Limb (tissue), 2 donors: ENCODE measurements around the gene KASH5.

Experiments
- DNase-seq, 2 donors: peaks; one replicate each; pipeline ENCODE4 v3.0.0-alpha.2; 2016; ENCODE audit errors: extremely low spot score in 2 of 2

KASH5 gene

DNA sequence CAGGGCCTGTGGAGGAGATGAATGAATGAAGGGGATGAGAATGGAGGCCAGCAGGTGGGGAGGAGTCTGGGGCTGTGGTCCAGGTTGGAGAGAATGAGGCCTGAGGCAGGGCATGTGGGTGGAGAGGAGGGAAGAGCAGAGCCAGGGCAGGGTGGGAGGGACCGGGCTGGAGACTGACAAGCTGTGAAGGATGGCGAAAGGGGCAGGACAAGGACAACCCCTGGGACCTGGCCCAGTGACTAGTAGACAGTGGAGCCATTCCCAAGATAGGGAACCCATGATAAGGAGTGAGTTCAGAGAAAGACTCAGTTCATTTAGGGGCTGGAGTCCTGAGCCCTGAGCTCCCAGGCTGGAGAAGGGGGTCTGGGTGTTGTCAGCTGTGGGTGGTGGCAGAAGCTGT, 32.2 kb downstream of the KASH5 start:
- DNase-seq = no peak

DNA sequence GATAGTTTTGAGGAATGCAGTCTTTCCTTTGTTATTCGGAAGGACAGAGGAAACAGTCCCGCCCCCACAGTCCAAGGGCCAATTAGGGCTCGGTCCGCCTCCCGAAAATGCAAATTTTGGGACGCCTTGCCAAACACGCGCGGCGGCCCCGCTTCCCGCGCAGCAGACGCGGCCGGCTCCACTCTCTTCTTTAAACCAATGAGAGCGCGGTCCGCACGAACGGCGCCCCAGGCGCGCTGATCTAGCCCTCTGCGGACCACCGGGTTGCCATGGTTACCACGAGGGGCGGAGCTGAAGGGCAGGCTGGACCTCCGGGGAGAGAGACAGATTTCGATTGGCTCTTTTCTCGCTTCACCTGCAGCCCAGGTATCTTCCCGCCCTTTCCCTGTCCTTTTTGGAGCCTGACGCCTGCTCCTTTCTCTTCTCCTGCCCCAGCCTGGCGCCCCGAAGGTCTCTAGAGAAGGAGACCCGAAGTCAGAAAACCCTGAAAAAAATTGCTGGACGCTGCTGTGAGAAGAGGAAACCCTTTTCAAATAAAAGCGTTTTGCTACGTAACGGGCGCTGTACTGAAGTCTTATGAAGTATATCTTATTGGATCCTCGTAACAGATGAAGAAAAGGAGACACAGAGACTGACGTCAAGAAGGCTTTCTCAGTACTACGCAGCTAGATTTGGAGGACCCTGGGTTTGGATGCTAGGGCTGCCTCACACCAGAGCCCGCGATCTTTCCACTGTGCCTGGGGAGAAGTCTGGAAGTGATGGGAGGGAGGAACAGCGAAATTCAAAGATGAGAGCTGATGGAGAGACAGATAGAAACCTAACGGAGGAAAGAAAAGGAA, 33.2 kb downstream of the KASH5 start:
- DNase-seq = peak; percentile 51 to 79

DNA sequence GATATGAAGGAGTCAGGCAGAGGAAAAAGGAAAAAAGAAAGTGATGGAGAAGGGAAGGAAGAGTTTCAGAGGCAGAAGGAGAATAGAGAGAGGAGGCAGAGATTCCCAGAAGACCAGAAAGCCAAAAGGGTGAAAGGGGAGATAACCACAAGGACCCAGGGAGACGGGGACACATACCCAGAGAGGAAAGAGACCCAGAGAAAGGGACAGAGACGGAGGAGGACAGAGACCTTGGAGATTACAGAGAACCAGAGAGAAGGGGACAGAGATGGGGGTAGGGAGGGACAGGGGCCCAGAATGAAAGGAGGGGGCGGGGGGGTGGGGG, 33.8 kb downstream of the KASH5 start:
- DNase-seq = no peak

DNA sequence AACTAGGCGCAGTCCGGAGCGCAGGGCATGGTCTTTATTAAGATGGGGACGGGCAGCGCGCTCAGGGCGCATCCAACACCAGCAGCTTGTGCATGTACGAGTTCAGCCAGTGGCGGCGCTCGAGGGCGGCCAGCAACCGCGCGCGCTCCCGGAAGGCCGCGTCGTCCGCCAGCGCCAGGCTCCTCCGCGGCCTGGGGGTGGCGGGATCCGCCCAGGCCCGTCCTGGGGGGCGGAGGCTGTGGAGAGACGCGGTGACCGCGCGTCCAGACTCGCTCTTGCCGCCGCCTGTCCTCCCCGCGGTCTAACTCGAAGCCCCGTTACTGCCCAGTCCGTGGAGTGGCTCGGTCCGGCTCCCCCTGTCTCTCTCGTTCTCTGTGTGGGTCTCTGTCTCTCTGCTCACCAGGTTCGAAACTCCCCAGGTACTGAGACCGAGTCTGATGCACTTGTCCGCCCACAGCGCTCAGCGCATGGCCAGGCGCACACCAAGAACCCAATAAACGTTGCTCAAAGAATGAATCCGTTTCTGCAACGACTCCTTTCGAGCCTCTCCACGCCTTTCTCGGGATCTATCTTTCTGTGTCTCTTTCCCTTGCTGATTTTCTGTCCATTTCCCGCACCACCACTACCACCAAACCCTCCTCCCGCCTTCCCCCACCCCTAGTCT, 34.5 kb downstream of the KASH5 start:
- peak in 1 of 2 donors; percentile 67 for DNase-seq

DNA sequence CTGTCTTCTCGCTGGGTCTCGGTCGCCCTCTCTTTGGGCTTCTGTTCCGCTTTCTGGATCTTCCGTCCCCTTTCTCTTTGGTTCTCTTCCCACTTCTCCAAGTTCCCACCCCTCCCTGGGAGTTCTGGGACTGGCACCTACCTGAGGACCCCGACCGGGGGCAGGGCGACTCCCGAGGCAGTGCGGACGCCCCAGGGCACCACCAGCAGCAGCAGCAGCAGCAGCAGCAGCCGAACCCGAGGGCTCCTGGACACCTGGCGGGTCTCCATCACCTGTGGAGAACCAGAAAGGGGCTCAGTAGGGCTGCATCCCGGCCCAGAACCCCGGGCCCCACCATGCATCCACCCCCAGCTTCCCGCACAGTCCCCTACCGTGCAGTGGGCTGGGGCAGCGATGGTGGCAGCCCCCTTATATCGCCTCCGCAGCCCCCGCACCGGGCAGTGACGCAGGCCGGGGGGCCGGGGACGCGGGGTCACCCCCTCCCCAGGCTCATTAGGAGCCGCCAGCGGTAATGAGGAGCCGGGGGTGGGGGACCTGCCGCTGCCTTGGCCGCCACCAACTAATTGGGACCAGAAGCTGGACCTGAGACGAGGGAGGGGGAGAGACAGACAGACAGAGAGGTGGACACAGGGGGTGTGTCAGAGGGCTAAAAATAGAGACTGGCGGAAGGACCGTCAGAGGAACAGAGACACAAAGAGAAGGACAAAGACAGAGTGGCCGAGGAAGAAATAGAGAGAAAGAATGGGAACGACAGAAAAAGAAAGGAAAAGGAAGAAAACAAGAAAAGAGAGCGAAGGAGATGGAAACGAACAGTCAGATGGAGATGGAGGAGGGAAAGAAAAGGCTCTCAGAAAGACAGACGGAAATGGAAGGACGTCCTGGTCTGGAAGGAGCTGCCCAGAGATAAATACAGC, 35.3 kb downstream of the KASH5 start, which contains the start of gene PTH2:
PTH2 (minus strand) TSS at position 371 of the 914 bp plus-strand sequence; CDS start at position 269, 102 bp downstream.
- no peak for DNase-seq

DNA sequence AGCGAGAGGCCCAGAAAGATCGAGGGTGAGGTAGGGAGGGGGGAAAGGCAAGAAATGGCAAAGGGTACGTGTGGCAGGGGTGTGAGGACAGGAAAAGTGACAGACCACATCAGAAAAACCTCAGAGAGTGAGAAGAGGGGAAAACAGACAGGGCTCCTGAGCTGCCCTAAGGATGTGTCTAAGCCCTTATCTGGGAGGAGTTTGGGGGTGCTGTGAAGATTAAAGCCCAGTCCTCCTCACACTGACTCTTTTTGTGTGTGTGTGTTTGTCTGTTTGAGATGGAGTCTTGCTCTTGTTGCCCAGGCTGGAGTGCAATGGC, 35.9 kb downstream of the KASH5 start:
- DNase-seq = no peak

DNA sequence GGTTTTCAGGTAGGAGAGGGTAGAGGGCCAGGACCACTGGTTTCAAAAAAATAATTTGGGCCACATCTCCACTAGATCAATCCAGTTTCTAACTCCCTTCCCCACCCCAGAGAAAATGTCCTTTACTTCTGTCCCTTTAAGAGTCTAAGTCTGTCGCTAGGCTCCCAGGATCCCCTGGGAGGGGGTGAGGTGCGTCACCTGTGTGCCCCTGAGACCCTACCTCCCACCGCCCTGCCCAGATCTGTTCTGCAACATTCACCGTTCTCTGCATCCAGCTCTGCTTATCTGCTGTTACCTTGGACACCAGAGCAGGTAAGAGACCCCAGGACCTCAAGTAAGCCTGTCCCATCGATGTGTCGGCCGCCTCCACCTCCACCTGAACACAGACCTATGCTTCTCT, 37.1 kb downstream of the KASH5 start, which contains the start of gene GFY:
GFY (plus strand) TSS at position 211 of the 400 bp plus-strand sequence. CDS start 1,043 bp downstream, outside the sequence.
- no peak for DNase-seq

DNA sequence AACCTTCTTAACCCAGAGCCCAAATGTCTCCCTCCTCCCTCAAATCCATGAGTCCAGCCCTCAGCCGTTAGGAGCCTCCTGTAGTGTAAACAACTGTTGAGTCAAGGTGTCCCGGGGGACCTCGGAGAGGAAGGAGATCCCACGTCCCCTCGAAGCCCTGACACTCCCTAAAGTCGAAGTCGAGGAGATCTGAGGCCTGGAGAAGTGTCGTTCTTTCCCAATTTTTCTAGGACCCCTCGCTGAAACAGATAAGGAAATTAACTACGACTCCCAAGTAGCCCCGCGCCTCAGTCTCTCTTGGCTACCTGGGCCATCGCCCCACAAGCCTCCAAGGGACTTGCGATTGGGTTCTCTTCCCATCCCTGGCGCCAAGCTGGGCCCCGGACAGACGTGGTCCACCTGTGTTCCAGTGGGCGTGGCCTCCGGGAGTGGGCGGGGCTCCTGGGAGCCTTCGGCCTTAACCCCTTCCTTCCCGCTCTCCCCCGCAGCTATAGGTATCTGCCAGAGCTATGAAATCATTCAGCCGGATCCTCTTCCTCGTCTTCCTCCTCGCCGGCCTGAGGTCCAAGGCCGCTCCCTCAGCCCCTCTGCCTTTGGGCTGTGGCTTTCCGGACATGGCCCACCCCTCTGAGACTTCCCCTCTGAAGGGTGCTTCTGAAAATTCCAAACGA, 38.0 kb downstream of the KASH5 start:
- no peak for DNase-seq

DNA sequence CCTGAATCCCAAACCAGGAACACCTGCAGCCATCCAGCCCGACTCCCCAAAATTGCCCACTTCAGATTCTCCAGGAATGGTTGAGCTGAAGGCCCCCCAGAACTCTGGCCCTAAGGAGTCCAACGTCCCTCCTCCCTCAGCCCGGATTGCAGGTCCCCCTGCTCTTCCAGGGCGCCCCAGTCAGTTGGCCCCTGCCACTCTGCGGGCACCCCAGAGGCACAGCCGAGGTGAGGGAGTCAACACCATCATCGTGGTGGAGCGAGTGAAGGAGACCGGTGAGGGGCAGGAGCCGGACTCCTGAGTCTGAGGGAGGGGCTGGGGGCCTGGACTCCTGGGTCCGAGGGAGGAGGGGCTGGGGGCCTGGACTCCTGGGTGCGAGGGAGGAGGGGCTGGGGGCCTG, 39.3 kb downstream of the KASH5 start:
- no peak for DNase-seq

DNA sequence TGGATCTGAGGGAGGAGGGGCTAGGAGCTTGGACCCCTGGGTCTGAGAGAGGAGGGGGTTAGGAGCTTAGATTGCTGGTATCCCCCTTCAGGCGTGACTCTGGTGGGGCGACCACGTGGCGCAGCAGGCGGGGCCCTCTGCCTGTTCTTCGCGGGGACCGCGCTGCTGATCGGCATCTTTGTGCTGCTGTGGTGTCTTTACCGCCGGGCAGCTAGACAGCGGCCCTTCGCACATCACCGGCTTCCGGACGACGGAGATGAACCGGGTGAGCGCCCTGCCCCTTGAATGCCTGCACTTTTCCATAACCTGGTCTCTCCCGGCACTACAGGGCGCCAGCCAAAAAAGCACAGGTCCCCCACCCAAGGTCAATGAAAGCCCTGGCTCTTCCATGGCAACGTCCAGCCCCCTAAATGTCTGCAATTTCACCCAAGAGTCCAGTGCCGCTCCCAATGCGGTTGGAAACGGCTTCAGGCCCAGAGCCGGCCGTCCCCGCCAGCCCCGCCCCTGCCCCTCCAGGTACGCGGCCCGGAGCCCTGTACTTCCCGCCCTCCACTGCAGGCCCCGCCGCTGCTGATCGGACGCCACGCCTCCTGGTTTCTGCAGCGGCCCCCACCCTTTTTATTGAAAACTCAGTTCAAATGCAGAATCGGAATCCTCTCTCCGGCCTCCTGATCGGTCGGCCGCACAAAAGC, 40.0 kb downstream of the KASH5 start:
- no peak for DNase-seq

DNA sequence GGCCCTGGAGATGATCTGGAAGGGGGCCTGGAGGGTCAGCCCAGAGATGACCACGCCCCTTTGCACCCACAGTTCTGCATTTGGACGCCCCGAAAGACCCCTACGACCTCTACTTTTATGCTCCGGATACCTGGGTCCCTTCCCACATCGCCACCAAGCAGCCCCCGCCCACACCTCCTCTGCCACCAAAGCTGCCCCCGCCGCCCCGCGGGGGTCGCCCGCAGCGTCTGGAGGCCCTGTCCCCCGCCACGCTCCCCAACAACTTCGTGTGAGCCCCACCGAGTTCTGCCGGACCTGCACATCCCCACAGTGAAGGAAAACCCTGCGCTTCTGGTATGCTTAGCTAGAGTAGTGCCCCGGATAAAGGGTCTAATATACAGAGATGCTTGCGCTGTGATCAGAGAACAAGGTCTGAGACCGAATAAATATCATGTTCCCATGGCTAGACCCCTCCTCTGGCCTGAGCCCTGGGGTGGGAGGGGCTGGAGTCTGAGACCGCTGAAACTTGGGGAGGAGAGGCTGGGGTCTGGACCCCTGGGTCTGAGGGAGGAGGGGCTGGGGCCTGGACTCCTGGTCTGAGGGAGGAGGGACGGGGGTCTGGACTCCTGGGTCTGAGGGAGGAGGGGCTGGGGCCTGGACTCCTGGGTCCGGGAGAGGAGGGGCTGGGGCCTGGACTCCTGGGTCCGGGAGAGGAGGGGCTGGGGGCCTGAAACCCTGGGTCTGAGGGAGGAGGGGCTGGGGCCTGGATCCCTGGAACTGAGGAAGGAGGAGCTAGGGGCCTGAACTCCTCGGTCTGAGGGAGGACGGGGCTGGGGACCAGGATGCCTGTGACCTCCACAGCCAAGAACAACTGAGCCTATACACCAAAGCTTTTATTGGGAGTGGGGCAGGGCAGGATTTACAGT, 40.8 kb downstream of the KASH5 start:
- DNase-seq = no peak

DNA sequence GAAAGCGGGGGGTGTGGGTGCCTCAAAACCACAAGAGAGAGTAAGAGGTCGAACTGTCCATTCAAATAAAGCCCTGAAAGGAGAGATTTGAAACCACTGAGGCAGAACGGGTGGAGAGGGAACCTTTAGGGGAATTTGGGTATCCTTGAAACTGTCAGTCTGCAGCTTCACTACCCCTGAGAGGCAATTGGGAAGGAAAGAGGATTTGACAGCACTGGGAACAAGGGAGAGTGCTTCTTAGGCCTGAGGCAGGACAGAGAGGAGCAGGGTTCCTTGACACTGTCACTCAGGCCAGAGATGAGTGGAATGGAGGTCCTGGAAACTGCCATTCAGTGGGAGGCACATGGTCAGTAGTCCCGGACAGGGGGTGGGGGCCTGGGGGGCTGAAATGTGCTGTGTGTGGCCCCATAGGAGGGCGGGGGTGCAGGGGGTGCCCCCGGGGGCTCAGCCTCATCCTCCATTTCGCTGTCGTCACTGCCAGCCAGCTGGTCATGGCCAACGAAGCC, 42.2 kb downstream of the KASH5 start:
- DNase-seq = no peak

DNA sequence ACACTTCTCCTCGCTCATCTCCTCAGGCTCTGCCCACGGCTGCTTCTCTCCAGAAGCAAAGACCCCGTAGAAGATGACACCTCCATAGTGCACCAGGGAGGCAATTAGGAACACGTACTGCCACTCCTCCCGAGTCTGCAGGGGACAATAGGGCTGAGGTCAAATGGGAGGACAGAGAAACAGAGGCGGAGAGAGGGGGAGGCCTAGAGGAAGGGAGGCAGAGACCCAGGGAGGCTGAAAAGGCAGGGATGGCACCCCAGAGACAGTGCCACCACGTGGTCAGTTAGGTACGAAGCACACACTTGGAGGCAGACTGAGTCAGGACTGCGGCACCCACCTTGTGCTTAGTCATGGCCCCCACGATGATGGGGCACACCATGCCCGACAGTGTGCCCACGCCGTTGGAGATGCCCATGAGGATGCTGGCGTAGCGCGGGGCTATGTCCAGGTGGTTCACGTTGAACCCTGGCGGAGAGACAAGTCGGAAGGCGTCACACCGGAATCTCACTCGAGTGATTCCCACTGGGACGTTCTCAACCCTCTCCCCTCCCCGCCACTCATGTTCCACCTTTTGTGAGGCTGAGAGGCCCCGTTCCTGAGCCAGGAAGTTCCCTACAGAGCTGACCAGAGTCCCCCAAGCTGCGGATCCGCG, 42.8 kb downstream of the KASH5 start:
- DNase-seq = no peak

DNA sequence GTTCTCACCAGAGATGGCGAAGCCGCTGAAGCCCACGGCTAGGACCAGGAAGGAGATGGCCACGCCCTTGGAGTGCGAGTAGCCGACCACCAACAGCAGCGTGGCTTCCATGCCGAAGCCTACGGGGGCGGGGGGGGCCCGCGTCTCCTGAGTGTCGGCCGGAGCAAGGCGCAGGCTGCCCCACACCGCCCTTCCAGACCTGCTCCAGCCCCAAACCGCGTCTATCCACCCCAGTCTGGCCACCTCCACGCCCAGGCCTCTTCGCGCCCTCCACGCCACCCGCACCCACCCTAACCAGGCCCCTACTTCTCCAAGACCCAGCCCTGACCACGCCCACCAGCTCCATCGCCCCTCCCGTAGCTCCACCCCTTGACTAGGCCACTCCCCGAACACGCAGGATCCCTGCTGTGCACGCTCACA, 43.3 kb downstream of the KASH5 start:
- DNase-seq = no peak

DNA sequence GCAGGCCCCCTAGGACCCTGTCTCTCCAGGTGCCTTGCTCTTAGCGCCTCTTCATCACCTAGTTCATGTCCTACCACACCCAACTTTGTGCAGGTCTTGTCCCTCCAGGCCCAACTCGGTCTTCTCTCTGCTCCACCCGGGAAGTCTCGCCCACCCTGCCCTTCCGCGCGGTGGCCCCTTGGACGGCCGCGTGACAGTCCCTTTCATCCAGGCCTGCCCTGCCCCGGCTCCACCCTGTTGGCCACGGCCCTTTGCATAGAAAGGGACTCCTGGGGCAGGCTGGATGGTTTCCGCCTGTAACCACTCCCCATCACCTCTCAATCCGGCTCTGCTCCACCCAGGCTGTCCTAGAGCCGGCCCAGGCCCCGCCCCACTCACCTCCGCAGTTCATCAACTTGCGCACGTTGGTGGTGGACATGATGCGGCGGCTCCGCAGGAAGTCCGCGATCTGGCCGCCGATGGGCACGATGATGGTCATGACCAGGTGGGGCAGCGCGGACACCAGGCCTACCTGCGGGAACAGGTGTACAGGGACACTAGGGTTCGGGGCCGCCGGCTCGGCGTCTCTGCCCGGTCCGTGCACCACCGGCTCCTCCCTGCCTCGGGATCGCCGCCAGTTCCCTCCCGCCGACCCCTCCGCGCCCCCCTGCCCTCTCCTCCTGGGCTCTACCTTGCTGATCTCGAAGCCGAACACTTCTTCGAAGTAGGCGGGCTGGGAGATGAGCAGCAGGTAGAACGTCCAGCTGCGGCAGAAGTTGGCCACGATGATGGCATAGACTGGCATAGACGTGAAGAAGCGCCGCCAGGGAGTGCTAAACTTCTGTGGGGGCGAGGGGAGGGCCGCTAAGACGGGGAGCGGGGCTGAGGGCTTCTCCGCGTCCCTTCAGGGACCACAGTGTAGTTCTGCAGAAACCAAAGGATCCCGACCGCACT, 44.4 kb downstream of the KASH5 start:
- DNase-seq = no peak

DNA sequence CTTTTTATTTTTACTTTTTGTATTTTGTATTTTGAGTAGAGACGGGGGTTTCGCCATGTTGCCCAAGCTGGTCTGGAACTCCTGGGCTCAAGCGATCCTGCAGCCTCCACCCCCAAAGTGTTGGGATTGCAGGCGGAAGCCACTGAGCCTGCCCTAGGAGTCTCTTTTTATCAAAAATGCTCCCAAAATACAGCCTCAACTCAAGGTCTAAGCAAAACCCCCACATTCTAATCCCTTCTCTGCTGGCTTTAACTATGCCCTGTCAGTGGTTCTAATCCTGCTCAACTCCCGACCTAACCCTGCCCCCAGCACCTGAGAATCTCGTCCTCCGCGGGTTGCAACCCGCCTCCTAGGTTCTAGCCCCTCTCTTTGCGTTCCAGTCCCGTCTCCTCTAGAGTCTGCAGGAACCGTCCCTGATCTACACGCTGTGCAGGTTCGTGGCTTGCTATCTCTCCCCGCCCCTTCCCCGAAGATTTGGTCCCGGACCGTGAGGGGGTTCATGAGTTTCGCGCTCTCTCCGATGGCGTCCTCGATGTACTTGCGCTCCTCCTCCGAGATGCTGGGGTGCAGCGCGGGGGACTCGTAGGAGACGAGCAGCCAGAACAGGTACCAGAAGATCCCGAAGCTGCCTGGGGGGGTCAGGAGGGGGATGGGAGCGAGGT, 45.3 kb downstream of the KASH5 start:
- no peak for DNase-seq

DNA sequence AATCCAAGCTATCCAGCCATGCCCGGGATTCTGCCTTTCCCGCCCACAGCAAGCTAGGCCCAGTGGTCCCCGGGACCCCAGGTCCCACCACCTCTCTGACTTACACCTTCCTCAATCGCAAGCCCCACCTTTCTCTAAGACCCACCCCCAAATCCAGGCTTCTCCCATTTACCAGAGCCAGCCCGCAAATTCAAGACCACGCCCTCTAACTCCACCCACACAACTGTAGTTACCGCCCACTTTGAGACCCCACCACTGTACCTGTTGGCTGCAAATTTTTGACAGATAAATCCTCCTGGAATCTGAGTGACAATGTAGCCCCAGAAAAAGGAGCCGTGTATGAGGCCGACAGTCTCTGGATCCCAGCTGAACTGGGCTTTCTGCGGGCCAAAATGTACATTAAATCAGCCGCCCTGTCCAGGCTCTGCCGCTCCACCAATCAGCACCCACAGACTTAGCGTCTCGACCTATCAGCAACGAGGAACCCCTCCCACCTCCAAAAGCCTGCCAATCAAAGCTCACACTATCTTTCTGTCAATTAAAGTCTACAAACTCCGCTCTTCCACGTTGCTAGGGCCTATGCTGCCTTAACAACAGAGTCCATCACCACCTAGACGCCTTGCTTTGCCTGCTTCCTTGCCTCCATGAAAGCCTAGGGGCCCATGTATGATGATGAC, 47.0 kb downstream of the KASH5 start:
- DNase-seq = no peak
